HG03342 (cell line): ENCODE results near the gene RAD9A.
"Not testable (repeated sequence)": the region's sequence is repeated elsewhere in the genome, so short reads cannot be mapped to it uniquely, and the experiment has no call there.

Source experiments
- ATAC-seq: cut with Tn5 transposase; IDR thresholded peaks from one replicate; pipeline ENCODE4 v1.9.1; 2021; ENCODE audit warnings: mild to moderate bottlenecking, moderate library complexity; ENCODE audit not compliant: unreplicated experiment

RAD9A gene

DNA sequence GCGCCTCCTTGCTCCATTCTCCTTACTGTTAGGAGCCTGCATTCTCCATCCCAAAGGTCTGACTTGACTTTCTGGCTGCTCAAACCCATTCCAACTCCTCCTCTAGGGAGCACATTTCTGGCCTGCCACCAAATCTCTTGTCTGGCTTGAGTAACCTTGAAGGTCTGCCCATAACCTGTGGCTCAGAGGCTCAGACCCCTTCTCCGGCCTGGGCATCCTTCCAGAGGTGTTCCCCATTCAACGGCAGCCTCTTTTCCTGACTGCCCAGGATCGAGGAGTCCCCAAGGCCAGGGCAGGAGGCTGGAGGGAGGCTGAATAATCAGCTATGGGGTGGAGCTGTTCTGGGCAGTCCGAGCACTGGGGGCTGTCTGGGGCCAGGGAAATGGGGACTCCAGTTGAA is 2.2 kb downstream of the RAD9A start:
- no peak for ATAC-seq

DNA sequence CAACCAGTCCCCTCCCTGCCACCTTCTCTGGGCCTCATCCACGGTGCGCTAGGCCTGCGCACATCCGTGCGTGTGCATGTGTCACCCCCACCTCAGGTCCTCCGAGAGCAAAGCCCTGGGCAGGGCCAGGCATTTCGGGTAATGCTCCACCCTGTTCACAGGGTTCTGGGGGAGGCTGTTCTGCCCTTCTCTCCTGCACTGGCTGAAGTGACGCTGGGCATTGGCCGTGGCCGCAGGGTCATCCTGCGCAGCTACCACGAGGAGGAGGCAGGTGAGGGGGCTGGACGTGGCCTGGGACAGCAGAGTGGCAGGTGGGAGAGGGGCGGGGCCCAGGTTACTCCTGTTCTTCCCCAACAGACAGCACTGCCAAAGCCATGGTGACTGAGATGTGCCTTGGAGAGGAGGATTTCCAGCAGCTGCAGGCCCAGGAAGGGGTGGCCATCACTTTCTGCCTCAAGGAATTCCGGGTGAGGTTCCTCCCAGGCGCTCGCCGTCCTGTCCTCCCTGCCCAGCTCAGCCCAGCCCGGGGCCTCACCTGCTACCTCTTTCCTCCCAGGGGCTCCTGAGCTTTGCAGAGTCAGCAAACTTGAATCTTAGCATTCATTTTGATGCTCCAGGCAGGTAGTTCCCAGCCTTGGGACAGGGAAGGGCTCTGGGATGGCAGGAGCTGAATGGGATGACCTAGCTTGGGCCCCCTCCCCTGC is 3.9 kb downstream of the RAD9A start:
- ATAC-seq = no peak

DNA sequence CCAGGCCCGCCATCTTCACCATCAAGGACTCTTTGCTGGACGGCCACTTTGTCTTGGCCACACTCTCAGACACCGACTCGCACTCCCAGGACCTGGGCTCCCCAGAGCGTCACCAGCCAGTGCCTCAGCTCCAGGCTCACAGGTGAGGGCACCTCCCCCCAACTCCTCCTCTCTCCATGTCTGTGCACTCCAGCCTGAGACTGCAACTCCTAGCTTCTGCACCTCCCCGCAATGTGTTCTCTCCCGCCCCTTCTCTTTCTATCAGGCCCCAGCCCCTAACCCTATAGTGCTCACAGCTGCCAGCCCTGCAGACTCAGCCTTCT is 4.4 kb downstream of the RAD9A start:
- no peak for ATAC-seq

DNA sequence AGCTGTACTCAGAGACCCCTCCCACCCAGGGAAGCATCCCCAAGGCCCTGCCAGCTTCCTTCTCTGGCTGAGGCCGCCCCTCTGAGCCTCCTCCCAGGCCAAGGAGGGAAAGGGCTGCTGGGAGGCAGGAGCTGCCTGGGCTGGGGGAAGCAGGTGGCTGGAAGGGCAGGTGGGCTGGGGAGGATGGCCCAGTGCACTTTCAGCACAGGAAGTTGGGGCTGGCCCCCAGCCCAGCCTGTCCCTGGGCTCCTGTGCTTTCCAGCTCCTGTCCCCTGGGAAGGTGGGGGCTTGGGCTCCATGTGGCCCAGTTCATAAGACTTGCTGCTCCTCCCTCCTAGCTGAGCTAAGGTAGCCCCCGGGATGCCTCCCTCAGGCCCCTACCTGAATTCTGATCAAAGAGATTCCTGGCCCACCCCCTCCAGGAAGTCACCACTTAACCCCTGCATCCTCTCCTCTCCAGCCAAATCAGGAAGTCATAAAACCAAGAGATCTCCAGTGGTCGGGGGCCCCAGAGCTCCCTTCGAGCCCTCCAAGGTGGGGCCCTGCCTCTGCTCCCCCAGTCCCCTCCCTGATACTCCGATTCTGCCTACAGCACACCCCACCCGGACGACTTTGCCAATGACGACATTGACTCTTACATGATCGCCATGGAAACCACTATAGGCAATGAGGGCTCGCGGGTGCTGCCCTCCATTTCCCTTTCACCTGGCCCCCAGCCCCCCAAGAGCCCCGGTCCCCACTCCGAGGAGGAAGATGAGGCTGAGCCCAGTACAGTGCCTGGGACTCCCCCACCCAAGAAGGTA is 5.0 kb downstream of the RAD9A start:
- ATAC-seq = no peak

DNA sequence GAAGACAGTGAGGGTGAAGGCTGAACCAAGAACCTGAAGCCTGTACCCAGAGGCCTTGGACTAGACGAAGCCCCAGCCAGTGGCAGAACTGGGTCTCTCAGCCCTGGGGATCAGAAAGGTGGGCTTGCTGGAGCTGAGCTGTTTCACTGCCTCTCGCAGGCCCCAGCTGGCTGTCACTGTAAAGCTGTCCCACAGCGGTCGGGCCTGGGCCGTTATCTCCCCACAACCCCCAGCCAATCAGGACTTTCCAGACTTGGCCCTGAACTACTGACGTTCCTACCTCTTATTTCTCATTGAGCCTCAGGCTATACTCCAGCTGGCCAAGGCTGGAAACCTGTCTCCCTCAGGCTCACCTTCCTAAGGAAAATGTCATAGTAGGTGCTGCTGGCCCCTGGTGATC is 5.8 kb downstream of the RAD9A start:
- ATAC-seq = no peak

DNA sequence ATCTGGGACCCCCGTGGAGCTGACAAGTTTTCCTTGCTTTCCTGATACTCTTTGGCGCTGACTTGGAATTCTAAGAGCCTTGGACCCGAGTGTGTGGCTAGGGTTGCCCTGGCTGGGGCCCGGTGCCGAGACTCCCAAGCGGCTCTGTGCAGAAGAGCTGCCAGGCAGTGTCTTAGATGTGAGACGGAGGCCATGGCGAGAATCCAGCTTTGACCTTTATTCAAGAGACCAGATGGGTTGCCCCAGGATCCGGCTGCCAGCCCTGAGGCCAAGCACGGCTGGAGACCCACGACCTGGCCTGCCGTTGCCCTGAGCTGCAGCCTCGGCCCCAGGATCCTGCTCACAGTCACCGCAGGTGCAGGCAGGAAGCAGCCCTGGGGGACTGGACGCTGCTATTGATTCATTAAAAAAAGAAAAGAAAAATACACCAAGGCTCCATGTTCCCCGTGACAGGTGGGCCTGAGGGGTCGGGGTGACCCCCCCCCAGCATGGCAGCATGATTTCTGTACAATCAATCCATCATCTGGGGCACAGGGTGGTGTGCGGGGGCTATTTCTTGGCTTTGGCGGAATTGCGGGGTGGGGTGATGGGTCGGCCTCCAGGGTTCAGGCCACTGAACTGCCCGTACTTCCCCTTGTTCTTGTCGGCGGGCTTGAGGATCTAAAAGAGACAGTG is 6.3 kb downstream of the RAD9A start:
- ATAC-seq = no peak

DNA sequence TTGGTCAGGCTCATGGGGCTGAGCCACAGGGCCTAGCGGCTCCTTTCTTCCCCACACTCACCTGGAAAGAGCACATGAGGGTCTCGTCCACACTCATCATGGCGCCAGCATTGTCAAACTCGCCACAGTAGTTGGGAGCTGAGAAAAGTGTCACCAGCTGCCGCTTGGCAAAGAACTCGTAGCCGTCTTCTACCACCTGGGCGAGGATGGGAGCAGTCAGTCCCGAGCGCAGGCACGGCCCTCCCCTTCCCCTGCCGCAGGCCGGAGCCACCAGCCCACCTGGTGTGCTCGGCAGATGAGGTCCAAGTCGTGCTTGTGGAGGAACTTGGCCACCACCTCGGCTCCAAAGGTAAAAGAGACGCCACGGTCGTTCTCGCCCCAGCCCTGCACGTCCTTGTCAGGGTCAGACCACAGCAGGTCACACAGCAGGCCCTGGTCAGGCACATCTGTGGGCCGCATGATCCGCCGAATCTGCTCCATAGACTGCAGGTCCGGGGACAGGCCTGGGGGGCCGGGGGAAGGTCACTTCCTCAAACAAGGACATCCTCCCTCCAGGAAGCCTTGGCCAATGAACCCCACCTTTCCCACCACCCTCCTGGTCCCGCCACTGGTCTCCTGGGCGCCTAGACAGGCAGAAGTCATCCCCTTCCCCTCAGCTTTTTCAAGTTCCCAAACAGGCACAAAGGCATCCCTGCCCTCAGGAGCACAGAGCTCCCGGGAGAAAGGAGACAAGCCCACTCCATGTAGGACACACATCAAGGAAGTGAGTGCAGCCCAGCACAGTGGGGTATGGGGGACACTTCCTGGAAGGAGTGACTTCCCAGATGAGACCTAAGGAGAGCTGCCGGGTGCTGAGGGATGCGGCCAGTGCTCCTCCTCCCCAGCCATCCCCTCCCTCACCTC is 7.1 kb downstream of the RAD9A start:
- ATAC-seq = no peak

DNA sequence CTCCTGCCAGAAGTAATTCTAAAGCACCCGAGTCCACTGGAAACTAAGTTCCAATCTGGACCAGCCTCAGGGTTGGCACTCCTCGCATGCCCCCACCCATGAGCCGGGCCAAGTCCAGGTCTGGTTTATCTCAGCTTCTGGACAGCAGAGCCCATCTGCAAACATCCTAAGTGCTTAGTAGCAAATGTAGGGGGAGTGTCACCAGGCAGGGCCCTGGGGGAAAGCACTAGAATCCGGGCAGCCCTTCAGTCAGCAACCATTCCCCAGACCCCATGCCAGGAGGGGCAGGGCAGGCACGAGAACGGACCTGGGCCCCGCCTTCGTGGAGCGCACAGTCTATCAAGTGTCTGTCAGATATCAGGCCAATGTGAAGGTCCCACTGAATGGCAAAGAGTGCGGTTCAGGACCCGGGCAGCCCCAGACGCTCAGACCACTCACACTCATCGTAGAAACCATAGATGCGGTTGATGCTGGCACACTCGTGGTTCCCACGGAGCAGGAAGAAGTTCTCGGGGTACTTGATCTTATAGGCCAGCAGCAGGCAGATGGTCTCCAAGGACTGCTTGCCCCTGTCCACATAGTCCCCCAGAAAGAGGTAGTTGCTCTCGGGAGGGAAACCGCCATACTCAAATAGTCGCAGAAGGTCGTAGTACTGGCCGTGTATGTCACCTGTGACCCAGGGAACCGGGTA is 8.6 kb downstream of the RAD9A start:
- no peak for ATAC-seq

DNA sequence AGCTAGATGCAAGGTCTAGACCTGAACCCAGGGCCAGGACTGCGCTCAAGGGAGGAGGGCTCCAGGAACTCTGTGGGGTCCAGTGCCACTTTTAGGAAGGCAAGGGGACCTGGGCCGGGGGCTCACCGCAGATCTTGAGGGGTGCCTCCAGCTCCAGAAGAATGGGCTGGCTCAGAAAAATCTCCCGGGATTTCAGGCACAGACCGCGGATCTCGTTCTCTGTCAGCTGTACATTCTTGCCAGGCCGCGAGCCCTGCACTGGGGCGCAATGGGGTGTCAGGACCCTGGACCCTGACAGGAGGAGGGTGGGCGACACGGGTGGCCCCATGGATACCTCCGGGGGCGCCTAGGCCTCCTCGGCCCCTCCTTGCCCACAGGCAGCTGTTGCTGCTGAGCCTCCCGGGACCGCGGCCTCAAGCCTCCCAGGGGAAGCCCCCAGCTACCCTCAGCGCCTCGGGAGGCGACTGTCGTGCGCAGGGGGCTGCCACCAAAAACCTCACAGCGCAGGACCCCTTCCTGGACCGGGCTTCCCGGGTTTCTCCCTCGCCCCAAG is 9.2 kb downstream of the RAD9A start:
- peak; percentile 19 for ATAC-seq

DNA sequence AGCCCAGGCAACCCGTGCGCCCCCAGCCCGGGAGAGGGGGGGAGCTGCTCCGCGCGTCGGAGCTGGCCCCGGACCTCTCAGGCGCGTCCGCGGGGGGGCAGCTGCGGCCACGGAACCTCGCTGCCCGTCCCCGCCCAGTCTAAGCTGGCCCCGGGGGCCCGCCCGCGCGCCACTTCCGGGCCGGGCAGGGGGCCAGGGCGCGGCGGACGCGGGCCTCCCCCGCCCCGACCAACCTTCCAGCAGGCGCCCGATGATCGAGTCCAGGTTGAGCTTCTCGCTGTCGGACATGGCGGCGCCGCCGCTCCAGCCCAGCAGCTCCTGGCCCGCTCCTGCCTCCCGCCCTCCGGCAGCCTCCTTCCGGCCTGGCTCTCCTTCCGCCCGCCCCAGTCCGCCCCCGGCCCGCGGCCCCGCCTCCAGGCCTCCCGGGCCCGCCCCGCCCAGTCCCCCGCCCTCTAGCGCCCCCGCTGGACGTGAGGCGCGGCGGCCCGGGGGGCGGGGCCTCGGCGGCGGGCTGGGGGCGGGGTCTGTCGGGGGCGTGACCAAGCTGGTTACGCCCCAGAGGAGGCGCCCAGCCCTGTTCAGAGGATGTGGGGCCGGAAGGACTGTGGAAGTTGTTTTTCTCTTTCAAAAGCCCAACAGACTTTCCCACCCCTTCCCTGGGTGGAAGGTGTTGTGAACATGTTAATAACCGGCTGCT is 9.9 kb downstream of the RAD9A start, which contains the start of gene PPP1CA:
Gene PPP1CA (minus strand): TSS at position 364 of the 697 bp plus-strand sequence. CDS start 76 bp downstream, at position 288.
- peak; percentile 57 for ATAC-seq

DNA sequence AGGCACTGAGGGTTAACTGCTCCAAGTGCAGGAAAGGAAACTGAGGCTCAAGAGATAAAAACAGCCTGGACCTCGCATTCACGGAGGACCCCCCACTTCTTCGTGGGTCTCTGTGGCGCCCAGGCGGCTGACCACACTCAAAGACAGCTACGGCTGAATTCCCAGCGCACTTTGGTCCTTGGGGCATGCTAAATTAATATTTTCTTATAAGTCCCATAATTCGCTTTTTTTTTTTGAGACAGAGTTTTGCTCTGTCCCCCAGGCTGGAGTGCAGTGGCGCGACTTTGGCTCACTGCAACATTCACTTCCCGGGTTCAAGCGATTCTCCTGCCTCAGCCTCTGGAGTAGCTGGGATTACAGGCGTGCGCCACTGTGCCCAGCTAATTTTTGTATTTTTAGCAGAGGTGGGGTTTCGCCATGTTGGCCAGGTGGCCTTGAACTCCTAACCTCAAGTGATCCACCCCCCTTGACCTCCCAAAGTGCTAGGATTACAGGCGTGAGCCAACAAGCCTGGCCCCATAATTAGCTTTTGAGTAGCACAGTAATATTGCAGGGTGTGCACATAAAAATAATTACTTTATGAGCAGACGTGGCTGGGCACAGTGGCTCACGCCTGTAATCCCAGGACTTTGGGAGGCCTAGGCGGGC is 10.5 kb downstream of the RAD9A start:
- not testable (repeated sequence) for ATAC-seq

DNA sequence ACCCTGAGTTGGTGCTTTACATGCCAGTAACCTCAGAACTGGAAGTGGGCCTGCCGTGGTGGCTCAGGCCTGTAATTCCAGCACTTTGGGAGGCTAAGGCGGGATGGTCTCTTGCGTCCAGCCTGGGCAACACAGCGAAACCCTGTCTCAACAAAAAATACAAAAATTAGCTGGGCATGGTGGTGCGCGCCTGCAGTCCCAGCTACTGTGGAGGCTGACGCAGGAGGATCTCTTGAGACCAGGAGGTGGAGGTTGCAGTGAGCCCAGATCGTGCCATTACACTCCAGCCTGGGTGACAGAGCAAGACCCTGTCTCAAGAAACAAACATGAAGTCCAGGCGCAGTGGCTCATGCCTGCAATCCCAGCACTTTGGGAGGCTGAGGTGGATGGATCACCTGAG is 11.3 kb downstream of the RAD9A start:
- ATAC-seq = not testable (repeated sequence)

DNA sequence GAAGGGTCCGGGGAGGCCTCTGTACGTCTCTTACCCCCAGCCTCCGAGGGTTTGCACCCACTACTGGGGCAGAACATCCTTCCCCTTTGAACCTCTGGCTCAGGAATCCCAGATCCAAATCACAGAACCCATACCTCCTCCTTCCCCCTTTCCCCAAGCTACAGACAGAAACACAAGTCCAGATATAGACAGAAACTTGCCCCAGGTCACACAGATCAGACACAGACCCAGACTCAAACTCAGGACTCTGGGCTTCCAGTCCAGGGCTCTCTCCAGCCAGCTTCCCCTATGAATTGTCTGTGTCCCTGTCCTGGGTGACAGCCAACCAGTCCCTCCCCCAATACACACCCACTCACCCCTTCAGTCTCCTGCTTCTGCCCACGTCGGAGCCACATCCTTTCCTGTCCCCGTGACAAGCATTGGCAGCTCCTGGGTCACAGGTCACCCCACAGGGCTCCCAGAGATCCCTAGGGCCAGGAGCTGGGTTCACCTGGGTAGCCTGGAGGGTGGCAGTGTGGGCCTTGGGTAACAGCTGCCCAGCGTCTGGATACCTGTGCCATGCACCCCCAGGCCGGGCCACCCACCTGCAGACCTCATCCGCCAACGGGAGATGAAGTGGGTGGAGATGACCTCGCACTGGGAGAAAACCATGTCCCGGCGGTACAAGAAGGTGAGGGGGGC is 12.9 kb downstream of the RAD9A start:
- ATAC-seq = no peak

DNA sequence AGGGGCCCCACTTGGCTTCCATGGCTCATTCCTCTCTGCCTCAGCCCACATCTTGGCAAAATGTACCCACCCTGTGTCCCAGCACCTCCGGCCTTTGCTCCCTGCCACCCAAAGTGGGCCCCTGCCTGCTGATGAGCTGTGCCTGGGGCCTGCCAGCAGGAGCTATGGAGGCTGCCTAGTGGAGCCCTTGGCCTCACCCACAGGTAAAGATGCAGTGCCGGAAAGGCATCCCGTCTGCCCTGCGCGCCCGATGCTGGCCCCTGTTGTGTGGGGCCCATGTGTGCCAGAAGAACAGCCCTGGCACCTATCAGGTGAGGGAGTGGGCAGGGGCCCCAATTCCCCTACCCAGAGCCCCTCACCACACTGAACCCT is 13.4 kb downstream of the RAD9A start:
- no peak for ATAC-seq

DNA sequence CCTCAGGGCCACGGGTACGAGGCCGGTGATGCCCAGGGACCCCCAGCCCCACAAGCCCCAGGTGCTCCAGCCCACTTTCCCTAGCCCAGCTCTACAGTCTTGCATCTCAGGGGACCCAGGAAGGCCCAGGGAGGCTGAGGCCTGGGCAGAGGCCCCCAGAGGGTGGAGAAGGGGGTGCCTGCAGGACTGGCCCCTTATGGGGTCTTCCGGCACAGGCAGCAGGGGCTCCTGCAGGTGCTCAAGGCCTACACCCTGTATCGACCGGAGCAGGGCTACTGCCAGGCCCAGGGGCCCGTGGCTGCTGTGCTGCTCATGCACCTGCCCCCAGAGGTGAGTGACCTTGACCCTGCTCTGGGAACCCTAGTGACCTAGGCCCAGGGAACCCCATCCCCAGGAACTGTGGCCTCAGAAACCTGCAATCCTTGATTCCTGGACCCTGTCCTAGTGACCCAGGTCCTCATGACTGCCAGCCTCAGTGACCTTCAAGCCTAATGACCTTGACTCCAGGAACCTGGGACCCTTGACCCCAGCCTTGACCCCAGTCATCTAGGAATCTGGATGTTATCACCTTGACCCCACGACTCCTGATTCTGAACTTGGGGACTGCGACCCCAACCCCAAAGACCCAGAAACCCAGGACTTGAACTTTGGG is 14.0 kb downstream of the RAD9A start:
- no peak for ATAC-seq

DNA sequence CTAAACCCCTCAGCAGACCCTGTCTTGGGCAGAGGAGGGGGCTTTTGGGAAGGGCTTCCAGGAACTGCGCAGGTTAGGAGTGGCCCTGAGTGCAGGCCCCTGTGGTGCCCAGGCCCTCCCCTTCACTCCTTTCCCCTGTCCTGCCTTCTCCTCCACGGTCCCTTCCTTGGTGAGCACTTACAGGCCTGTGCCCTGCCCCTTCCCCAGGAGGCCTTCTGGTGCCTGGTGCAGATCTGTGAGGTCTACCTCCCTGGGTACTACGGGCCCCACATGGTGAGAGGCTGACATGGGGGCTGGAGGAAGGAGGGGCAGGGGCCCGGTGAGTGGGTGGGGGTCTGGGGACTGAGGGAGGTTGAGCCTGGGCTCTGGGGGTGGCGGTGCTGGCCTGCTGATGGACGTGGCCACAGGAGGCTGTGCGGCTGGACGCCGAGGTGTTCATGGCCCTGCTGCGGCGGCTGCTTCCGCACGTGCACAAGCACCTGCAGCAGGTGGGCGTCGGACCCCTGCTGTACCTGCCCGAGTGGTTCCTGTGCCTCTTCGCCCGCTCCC is 14.7 kb downstream of the RAD9A start:
- no peak for ATAC-seq

DNA sequence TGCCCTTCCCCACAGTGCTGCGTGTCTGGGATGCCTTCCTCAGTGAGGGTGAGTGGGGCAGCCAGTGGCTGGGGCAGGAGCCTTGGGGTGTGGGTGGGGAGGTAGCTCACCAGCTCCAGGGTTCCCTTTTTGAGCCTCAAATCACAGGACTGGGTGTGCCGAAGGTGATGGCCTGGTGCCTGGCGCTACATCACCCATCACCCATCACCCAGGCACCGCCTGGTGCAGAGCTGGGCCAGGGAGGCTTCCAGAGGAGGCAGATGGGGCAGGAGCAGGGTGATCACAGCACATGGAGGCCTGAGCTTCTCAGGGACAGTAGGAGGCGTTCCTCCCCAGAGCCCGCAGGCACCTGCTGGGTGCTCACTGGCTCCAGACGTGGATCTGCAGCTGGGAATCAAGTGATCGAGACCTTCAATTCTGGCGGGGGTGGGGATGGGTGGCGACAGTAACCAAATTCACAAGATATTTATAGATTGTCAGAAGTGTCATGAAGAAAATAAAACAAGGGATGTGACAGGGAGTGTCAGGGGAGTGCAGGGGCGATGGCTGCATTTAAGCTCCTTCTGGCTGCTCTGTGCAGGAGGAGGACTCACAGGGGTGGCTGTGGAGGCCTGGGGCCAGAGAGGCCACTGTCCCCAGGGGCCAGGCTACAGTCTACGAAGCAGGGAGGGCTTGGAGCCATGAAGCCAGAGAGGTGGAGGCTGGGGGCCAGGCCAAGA is 15.3 kb downstream of the RAD9A start:
- no peak for ATAC-seq
